ENCODE measurements around the gene EVA1B.

EVA1B gene

GRCh38 chr1:36323636-36324352 is at the start of gene EVA1B:
Gene EVA1B (minus strand): TSS chr1:36323645. CDS start chr1:36323037, 608 bp downstream.
- peak in 1 of 2 donors; percentile 37 for DNase-seq (ENCODE audit: low read depth in 2 of 2)

GRCh38 chr1:36372617-36373016 is 49.2 kb upstream of the EVA1B start:
- no peak for DNase-seq (ENCODE audit: low read depth in 2 of 2)

- peak; percentile 62 to 67 for DNase-seq (ENCODE audit: low read depth in 2 of 2)
Measured at GRCh38 chr1:36369061-36369861, 45.8 kb upstream of the EVA1B start.

GRCh38 chr1:36367798-36368197 is 44.4 kb upstream of the EVA1B start:
- no peak for DNase-seq (ENCODE audit: low read depth in 2 of 2)

GRCh38 chr1:36367066-36367465 is 43.6 kb upstream of the EVA1B start:
- DNase-seq (ENCODE audit: low read depth in 2 of 2) = no peak

GRCh38 chr1:36366091-36366661 is 42.7 kb upstream of the EVA1B start:
- peak; percentile 31 to 34 for DNase-seq (ENCODE audit: low read depth in 2 of 2)

- DNase-seq (ENCODE audit: low read depth in 2 of 2) = no peak
Measured at GRCh38 chr1:36365381-36365780, 41.9 kb upstream of the EVA1B start.

- no peak for DNase-seq (ENCODE audit: low read depth in 2 of 2)
Measured at GRCh38 chr1:36359911-36360550, 36.6 kb upstream of the EVA1B start.

- no peak for DNase-seq (ENCODE audit: low read depth in 2 of 2)
Measured at GRCh38 chr1:36359383-36359782, 35.9 kb upstream of the EVA1B start.

- no peak for DNase-seq (ENCODE audit: low read depth in 2 of 2)
Measured at GRCh38 chr1:36358514-36359084, 35.2 kb upstream of the EVA1B start.

- no peak for DNase-seq (ENCODE audit: low read depth in 2 of 2)
Measured at GRCh38 chr1:36355811-36356210, 32.4 kb upstream of the EVA1B start.

- DNase-seq (ENCODE audit: low read depth in 2 of 2) = no peak
Measured at GRCh38 chr1:36354486-36354885, 31.0 kb upstream of the EVA1B start.

- no peak for DNase-seq (ENCODE audit: low read depth in 2 of 2)
Measured at GRCh38 chr1:36352910-36353878, 29.7 kb upstream of the EVA1B start.

- DNase-seq (ENCODE audit: low read depth in 2 of 2) = no peak
Measured at GRCh38 chr1:36352125-36352909, 28.9 kb upstream of the EVA1B start.

GRCh38 chr1:36351227-36351977 is 28.0 kb upstream of the EVA1B start:
- no peak for DNase-seq (ENCODE audit: low read depth in 2 of 2)

GRCh38 chr1:36350659-36351226 is 27.3 kb upstream of the EVA1B start:
- DNase-seq (ENCODE audit: low read depth in 2 of 2) = peak in 1 of 2 donors; percentile 22

- no peak for DNase-seq (ENCODE audit: low read depth in 2 of 2)
Measured at GRCh38 chr1:36349839-36350238, 26.4 kb upstream of the EVA1B start.

- no peak for DNase-seq (ENCODE audit: low read depth in 2 of 2)
Measured at GRCh38 chr1:36349241-36349671, 25.8 kb upstream of the EVA1B start.

All from stimulated activated CD8-positive, alpha-beta memory T cell treated with anti-CD3 and anti-CD28 coated beads, Interleukin-7, amount 100 ng/mL, for 4 hours (primary cell).